CD4-positive, alpha-beta T cell treated with Interleukin-2 at 100 ng/mL for 4 hours (primary cell): ENCODE measurements around the gene CCN6.
A peak's percentile ranks its signal among the peaks of the same experiment; 100 is the strongest.
"Not testable (repeated sequence)": the region's sequence is repeated elsewhere in the genome, so short reads cannot be mapped to it uniquely, and the experiment has no call there.

Experiments used
- DNase-seq: peaks from one replicate; pipeline ENCODE4 v3.0.0-alpha.2; 2020; ENCODE audit warnings: low spot score

The CCN6 gene

GRCh38 chr6:112051251-112051740 lies 2.6 kb upstream of the CCN6 start:
- DNase-seq, result not testable (repeated sequence)

GRCh38 chr6:112054555-112055190 lies 769 bp downstream of the CCN6 start:
- no peak for DNase-seq

GRCh38 chr6:112058243-112059032 lies 4.5 kb downstream of the CCN6 start:
- no peak for DNase-seq

GRCh38 chr6:112061605-112062004 lies 7.7 kb downstream of the CCN6 start:
- DNase-seq, result no peak

GRCh38 chr6:112062966-112063365 lies 9.1 kb downstream of the CCN6 start:
- DNase-seq, result no peak

GRCh38 chr6:112065426-112065986 lies 11.6 kb downstream of the CCN6 start:
- no peak for DNase-seq

GRCh38 chr6:112066606-112067005 lies 12.7 kb downstream of the CCN6 start:
- no peak for DNase-seq

GRCh38 chr6:112081569-112081968 lies 27.7 kb downstream of the CCN6 start:
- no peak for DNase-seq

- DNase-seq, result no peak
Observed at GRCh38 chr6:112085286-112086065, 31.6 kb downstream of the CCN6 start.

GRCh38 chr6:112086744-112087135 lies 32.8 kb downstream of the CCN6 start:
- peak; percentile 2 for DNase-seq

GRCh38 chr6:112087136-112087911 lies 33.4 kb downstream of the CCN6 start, which contains the start of the genes FAM229B and TUBE1:
Gene FAM229B (plus strand): TSS chr6:112087591. CDS start chr6:112099284, 11,693 bp downstream.
Gene TUBE1 (minus strand): TSS chr6:112087482. CDS start chr6:112087434, 48 bp downstream.
- peak; percentile 93 for DNase-seq

- no peak for DNase-seq
Observed at GRCh38 chr6:112087916-112088315, 34.0 kb downstream of the CCN6 start.

- DNase-seq, result no peak
Observed at GRCh38 chr6:112096901-112097300, 43.0 kb downstream of the CCN6 start.

- no peak for DNase-seq
Observed at GRCh38 chr6:112100561-112100960, 46.7 kb downstream of the CCN6 start.

- DNase-seq, result not testable (repeated sequence)
Observed at GRCh38 chr6:112106026-112106425, 52.1 kb downstream of the CCN6 start.

GRCh38 chr6:112106562-112106961 lies 52.7 kb downstream of the CCN6 start:
- no peak for DNase-seq

- DNase-seq, result no peak
Observed at GRCh38 chr6:112109262-112109661, 55.4 kb downstream of the CCN6 start.

- no peak for DNase-seq
Observed at GRCh38 chr6:112113431-112113830, 59.5 kb downstream of the CCN6 start.

GRCh38 chr6:112113918-112114317 lies 60.0 kb downstream of the CCN6 start:
- DNase-seq, result no peak

- no peak for DNase-seq
Observed at GRCh38 chr6:112114577-112115223, 60.8 kb downstream of the CCN6 start.

- DNase-seq, result no peak
Observed at GRCh38 chr6:112116221-112116620, 62.3 kb downstream of the CCN6 start.
